Endodermal cell (in vitro differentiated cells): ENCODE results near the gene TMEM237. TPM values are rescaled to one million over a fixed set of nuclear protein-coding genes. Genes with fewer than 3 reads are reported as not detected.

Experiments
- DNase-seq: peaks from one replicate; pipeline ENCODE4 v3.0.0-alpha.2; 2017
- H3K27ac ChIP-seq: 2 replicates; pipeline ENCODE4 v1.5.1; 2013; ENCODE audit warnings: mild to moderate bottlenecking, low read depth, low read length, moderate library complexity
- H3K27me3 ChIP-seq: 2 replicates; pipeline ENCODE4 v1.6.1; 2013; ENCODE audit warnings: mild to moderate bottlenecking, low read length, moderate library complexity; ENCODE audit not compliant: insufficient read depth, control insufficient read depth, poor library complexity, severe bottlenecking
- H3K36me3 ChIP-seq: 2 replicates; pipeline ENCODE4 v1.7.0; 2013; ENCODE audit warnings: mild to moderate bottlenecking, low read length, moderate library complexity; ENCODE audit not compliant: control insufficient read depth, insufficient read depth
- H3K4me1 ChIP-seq: one replicate; pipeline ENCODE4 v1.7.0; 2013; ENCODE audit warnings: low read length; ENCODE audit not compliant: control insufficient read depth, insufficient read depth
- H3K4me3 ChIP-seq: 2 replicates; pipeline ENCODE4 v1.5.1; 2013; ENCODE audit warnings: mild to moderate bottlenecking, low read length, moderate library complexity
- H3K9ac ChIP-seq: 2 replicates; pipeline ENCODE4 v1.6.1; 2013; ENCODE audit warnings: mild to moderate bottlenecking, low read length, moderate library complexity; ENCODE audit not compliant: poor library complexity, severe bottlenecking; ENCODE audit errors: extremely low read depth
- H3K9me3 ChIP-seq: 2 replicates; pipeline ENCODE4 v1.6.1; 2013; ENCODE audit warnings: mild to moderate bottlenecking, low read length, moderate library complexity; ENCODE audit not compliant: control insufficient read depth
- H3K27ac Mint-ChIP-seq: 2 replicates; pipeline ENCODE4 v1.8.0; 2020; ENCODE audit warnings: mixed read lengths
- H3K27me3 Mint-ChIP-seq: 2 replicates; pipeline ENCODE4 v1.8.0; 2021; ENCODE audit warnings: mild to moderate bottlenecking, mixed read lengths; ENCODE audit not compliant: insufficient read depth
- H3K36me3 Mint-ChIP-seq: 2 replicates; pipeline ENCODE4 v1.8.0; 2020; ENCODE audit warnings: low read depth, mixed read lengths
- H3K4me1 Mint-ChIP-seq: 2 replicates; pipeline ENCODE4 v1.8.0; 2020; ENCODE audit warnings: mixed read lengths
- H3K4me3 Mint-ChIP-seq: 2 replicates; pipeline ENCODE4 v1.8.0; 2020; ENCODE audit warnings: mild to moderate bottlenecking, moderate library complexity, mixed read lengths
- H3K9me3 Mint-ChIP-seq: 2 replicates; pipeline ENCODE4 v1.8.0; 2020; ENCODE audit warnings: mild to moderate bottlenecking, mixed read lengths
- WGBS, 2 experiments: methylation state at CpG; one replicate each; pipeline versions ENCODE4 v1.1.5 to v1.1.7; 2013; ENCODE audit warnings: missing lambda C conversion rate in 2 of 2, mixed read lengths in 1 of 2; ENCODE audit not compliant: insufficient coverage in 1 of 2, insufficient read length in 1 of 2; 5-methylcytosine and 5-hydroxymethylcytosine counted together
- total RNA-seq, 2 donors: library from RNA; stranded (reverse); fragmentation: NEBNext Ultra II Directional in 1 of 2; extraction: Animal tissue kit (Norgen Biotek cat#: 25700) in 1 of 2; gene quantifications; 2 replicates in 1 of 2; 3 replicates in 1 of 2; pipeline ENCODE4 v1.2.1, GENCODE V29; 2021
- TF ChIP-seq, protein P1 (sequence below): fragments of 200-600 bp; sonication (generic); conservative IDR thresholded peaks from 2 replicates; pipeline ENCODE4 v1.5.0; 2021; ENCODE audit warnings: antibody characterized with exemption, mild to moderate bottlenecking

TMEM237 gene
- total RNA-seq, 2 donors from 2014 or later, result 40.3 to 49.3 TPM

DNA sequence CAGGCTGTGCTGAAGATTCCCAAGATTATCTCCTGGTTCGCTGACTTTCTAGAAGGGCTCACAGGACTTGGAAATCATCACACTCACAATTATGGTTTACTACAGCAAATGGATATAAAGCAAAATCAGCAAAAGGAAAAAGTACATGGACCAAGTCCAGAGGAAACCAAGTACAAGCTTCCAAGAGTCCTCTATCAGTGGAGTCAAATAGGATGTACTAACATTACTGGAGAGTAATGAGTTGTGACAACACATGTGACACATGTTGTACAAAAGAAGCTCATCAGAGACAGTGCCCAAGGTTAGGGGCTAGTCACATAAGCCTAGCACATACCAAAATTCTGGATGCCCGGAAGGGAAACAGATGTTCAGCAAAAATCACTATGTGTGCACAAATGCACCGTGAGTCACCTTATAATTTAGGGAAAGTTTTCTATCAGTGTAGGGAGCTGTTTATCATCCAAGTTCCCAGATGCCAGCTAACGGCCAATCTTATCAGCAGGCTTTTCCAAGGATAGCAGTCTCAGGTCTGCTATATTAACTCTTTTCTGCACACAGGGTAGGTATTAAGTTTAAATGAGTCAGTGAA, 9.5 kb downstream of the TMEM237 start:
- H3K36me3 Mint-ChIP-seq, result peaks cover 52% of the 10 kb centered on the region
- Histone ChIP-seq H3K4me1 (no peaks in the 10 kb centered on the region), H3K27ac (no peak overlapping the region), H3K9ac (no peak overlapping the region), H3K36me3 (peaks cover 94% of the 10 kb centered on the region), H3K4me3 (no peak overlapping the region), H3K9me3 (no peaks in the 10 kb centered on the region), H3K27me3 (no peaks in the 10 kb centered on the region)
- H3K4me1 Mint-ChIP-seq, result no peaks in the 10 kb centered on the region
- whole genome bisulfite sequencing, 2 experiments, result 95 to 97% methylated on average over 4 of the region's 4 CpGs
- TF ChIP-seq, protein P1, sequence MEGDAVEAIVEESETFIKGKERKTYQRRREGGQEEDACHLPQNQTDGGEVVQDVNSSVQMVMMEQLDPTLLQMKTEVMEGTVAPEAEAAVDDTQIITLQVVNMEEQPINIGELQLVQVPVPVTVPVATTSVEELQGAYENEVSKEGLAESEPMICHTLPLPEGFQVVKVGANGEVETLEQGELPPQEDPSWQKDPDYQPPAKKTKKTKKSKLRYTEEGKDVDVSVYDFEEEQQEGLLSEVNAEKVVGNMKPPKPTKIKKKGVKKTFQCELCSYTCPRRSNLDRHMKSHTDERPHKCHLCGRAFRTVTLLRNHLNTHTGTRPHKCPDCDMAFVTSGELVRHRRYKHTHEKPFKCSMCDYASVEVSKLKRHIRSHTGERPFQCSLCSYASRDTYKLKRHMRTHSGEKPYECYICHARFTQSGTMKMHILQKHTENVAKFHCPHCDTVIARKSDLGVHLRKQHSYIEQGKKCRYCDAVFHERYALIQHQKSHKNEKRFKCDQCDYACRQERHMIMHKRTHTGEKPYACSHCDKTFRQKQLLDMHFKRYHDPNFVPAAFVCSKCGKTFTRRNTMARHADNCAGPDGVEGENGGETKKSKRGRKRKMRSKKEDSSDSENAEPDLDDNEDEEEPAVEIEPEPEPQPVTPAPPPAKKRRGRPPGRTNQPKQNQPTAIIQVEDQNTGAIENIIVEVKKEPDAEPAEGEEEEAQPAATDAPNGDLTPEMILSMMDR, result no peak
- H3K27me3 Mint-ChIP-seq, result no peaks in the 10 kb centered on the region
- H3K27ac Mint-ChIP-seq, result no peak overlapping the region
- DNase-seq, result no peak
- no peak overlapping the region for H3K4me3 Mint-ChIP-seq
- no peaks in the 10 kb centered on the region for H3K9me3 Mint-ChIP-seq

DNA sequence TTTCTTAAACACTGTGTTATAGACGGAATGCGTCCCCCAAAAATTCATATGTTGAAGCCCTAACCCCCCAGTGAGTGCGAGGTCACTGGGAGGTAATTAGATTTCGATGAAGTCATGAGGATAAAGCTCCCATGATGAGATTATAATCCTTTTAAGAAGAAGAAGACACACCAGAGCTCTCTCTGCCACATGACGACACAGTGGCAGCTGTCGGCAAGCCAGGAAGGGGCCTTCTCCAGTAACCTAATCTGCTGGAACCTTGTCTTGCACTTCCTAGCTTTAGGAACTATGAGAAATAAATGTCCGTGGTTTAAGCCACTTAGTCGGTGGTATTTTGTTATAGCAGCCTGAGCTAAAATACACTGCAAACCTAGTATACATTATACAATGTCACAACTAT, 12.3 kb downstream of the TMEM237 start:
- no peak for DNase-seq
- peaks cover 60% of the 10 kb centered on the region for H3K36me3 Mint-ChIP-seq
- no peaks in the 10 kb centered on the region for H3K27me3 ChIP-seq
- H3K27me3 Mint-ChIP-seq, result no peaks in the 10 kb centered on the region
- H3K4me1 ChIP-seq, result no peaks in the 10 kb centered on the region
- H3K9ac ChIP-seq, result no peak overlapping the region
- 95 to 98% methylated on average over 7 to 8 of the region's 8 CpGs for WGBS, 2 experiments
- no peak overlapping the region for H3K4me3 Mint-ChIP-seq
- no peaks in the 10 kb centered on the region for H3K4me1 Mint-ChIP-seq
- H3K9me3 Mint-ChIP-seq, result no peaks in the 10 kb centered on the region
- H3K9me3 ChIP-seq, result no peaks in the 10 kb centered on the region
- TF ChIP-seq, protein P1, result no peak
- no peak overlapping the region for H3K27ac Mint-ChIP-seq
- H3K36me3 ChIP-seq, result peaks cover 95% of the 10 kb centered on the region
- H3K27ac ChIP-seq, result no peak overlapping the region
- no peak overlapping the region for H3K4me3 ChIP-seq

DNA sequence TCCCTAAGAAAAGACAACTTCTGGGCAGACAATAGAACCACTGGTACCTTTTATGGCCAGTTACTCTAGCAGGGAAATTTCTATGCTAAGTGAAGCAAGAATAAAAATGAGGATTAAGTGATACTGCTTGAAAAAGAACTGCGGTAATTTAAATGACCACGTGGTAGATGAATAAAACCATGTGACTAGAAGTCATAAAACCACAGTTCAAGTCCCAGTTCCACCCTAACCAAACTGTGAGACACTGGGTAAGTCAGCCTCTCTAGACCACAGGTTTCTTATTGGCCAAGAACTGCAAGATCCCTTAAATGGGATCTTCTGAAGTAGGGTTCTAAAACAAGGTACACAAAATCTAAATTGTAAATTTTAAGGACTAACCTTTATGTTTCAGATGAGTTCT, 12.7 kb downstream of the TMEM237 start:
- Mint-ChIP-seq H3K36me3 (peaks cover 62% of the 10 kb centered on the region), H3K4me3 (no peak overlapping the region), H3K9me3 (no peaks in the 10 kb centered on the region), H3K27me3 (no peaks in the 10 kb centered on the region), H3K27ac (no peak overlapping the region), H3K4me1 (no peaks in the 10 kb centered on the region)
- H3K27me3 ChIP-seq, result no peaks in the 10 kb centered on the region
- no peak overlapping the region for H3K9ac ChIP-seq
- H3K4me1 ChIP-seq, result no peaks in the 10 kb centered on the region
- 86 to 94% methylated on average over 2 of the region's 2 CpGs for WGBS, 2 experiments
- no peaks in the 10 kb centered on the region for H3K9me3 ChIP-seq
- no peak overlapping the region for H3K27ac ChIP-seq
- DNase-seq, result no peak
- H3K4me3 ChIP-seq, result no peak overlapping the region
- TF ChIP-seq, protein P1, result no peak
- H3K36me3 ChIP-seq, result peaks cover 95% of the 10 kb centered on the region
